Measurements from ENCODE around the gene CDAN1. TPM values are rescaled to one million over a fixed set of nuclear protein-coding genes. Genes with fewer than 3 reads are reported as not detected.

Gene CDAN1
- total and polyA plus RNA-seq, 10 of the 15 experiments (the other 5 are each of a cell fraction or from before 2014, with no cell fraction given): 0.56 to 14.2 (median 6.7) TPM

- TF ChIP-seq ZNF687 (IDR thresholded peaks at IDR 0.05): no peak
- no peak for TF ChIP-seq PRDM15 (CRISPR knock-in tag; IDR thresholded peaks at IDR 0.05)
- TF ChIP-seq MEF2A (IDR thresholded peaks at IDR 0.05; ENCODE audit: insufficient read depth, low read depth, low read length): no peak
These were observed 3.9 kb downstream of the CDAN1 start (continued) for GRCh38 chr15:42733027-42733426.

Data from GM12878 (cell line).